HL-60/S4 treated with phorbol 12-myristate 13-acetate at 8.2 ng/mL for 4 days and 3 days (cell line): Measurements from ENCODE around the gene TMEM167A.
"Not testable (repeated sequence)": the region's sequence is repeated elsewhere in the genome, so short reads cannot be mapped to it uniquely, and the experiment has no call there.

ENCODE experiments used
- in situ Hi-C: fragments of 300-500 bp; cut with MboI; formaldehyde crosslinking; loops from 2 replicates; pipeline ENCODE4 v1.15.0; 2022; ENCODE audit warnings: low sequenced_read_pairs

TMEM167A gene

GRCh38 chr5:83092619-83093018 is 15.4 kb upstream of the TMEM167A start:
- in situ Hi-C loops: no loop called here

DNA sequence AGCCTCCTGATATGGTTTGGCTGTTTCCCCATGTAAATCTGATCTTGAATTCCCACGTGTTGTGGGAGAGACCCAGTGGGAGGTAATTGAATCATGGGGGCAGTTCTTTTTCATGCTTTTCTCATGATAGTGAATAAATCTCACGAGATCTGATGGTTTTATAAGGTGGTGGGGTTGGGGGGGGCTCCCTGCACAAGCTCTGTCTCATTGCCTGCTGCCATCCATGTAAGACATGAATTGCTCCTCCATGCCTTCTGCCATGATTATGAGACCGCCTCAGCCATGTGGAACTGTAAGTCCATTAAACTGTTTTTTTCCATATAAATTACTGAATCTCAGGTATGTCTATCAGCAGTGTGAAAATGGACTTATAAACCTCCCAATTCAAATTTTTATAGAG is 13.0 kb upstream of the TMEM167A start:
- in situ Hi-C loops: no loop called here

DNA sequence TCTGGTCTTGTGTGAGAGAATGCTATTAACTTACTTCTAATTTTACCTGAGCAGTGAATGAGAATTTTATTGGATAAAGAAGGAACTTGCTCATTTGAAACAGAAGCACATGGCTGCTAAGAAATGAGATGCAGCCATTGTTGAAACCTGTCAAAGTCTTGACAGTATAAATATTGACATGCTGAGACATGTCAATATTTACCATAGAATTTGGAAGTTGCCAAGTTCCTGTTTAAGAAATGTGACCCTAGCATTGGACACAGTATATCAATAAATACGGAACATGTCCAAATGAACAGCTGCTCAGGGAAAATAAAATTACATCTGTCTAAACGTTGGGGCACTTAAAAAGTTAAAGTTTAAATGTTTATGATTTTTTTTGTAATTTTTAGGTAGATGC is 7.9 kb upstream of the TMEM167A start:
- in situ Hi-C loops: no loop called here

GRCh38 chr5:83084336-83084735 is 7.1 kb upstream of the TMEM167A start:
- in situ Hi-C loops: no loop called here

GRCh38 chr5:83082750-83083149 is 5.6 kb upstream of the TMEM167A start:
- in situ Hi-C loops: no loop called here

GRCh38 chr5:83077662-83078261 is 568 bp upstream of the TMEM167A start:
- in situ Hi-C loops: no loop called here

GRCh38 chr5:83072966-83073365 is 4.2 kb downstream of the TMEM167A start:
- in situ Hi-C loops: no loop called here

DNA sequence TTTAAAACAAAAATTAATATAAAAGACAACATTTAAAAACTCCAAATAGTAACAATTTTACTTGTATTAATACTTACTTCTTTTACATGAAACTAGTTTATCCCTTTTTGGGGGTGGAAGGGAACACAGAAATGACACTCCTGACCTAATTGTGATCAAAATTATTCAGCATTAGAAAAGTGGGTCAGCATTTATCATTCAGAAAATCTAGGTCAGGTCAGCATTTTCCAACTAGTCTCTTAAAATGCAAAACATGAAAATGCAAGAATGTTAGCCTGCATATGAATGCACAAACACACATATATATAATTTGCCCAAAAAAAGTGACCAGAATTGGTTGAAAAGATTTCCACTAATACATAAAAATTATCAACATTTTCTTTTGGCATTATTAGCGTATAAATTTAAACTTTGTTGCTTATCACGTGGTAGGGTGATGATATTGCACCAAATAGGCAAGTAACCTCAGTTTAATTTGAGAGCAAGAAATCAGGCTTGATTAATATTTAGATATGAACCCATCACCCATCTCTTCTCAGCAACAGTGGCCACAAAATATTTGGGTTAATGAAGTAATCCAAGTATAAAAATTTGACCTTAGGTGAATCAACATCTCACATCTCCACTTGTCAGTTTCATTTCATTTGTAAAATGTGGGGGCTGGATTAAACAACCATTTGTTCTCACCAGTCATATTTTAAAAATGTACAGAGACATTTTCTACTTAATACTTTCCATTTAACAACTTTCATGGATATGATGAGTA is 5.7 kb downstream of the TMEM167A start:
- in situ Hi-C loops: no loop called here

DNA sequence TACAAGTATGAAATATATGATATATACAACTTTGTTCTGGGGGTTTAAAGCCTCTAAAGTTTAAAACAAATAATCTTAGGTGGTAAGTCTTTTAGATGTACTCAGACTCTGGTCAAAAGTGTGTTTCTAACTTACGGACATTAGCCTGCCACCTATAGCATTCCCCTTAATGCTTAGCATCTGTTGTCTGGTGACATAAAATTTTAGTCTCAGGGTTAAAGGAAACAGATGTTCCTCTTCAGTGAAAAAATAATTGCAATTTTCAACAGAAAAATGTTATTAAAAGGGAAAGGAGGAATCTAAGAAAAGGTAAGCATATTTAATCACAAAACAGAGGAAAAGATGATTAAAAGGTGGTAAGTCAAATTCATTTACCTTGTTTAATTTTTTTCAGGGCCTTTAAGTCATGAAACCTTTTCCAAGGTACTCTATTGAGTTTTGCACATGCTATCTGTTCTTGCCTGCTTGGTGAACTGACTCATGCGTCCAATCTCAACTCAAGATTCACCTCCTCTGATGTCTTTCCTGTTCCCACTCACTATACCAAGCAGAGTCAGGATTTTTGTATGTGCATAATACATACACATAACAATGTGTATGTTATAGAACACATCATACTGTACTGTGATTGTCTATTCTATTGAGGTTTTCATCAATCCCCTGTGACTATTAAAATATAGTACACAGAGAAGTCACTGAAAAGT is 7.9 kb downstream of the TMEM167A start:
- in situ Hi-C loops: no loop called here

GRCh38 chr5:83067377-83067776 is 9.8 kb downstream of the TMEM167A start:
- in situ Hi-C loops: not testable (repeated sequence)

DNA sequence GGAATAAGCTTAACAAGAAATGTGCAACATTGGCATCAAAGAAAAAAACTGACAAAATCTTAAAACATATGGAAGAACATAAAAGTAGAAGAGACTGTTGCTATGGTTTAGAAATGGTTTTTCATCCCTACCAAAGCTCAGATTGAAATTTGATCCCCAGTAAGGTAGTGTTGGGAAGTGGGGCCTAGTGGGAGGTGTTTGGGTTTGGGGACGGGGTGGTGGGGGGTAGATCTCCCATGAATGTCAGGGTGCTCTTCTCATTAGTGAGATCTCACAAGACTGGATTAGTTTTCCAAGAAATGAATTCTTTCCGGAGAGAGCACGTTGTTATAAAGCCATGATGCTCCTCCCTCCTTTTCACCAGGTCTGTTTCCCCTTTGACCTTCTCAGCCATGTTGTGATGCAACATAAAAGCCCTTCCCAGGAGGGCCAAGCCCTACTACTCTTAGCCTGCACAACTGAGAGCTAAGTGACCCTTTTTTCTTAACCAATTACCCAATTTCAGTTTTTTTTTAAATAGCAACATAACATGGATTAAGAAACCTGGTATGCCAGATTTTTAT is 10.6 kb downstream of the TMEM167A start:
- in situ Hi-C loops: no loop called here

GRCh38 chr5:83059341-83059740 is 17.9 kb downstream of the TMEM167A start:
- in situ Hi-C loops: no loop called here

- in situ Hi-C loops: no loop called here
Observed at GRCh38 chr5:83058726-83059125, 18.5 kb downstream of the TMEM167A start.

- in situ Hi-C loops: no loop called here
Observed at GRCh38 chr5:83055166-83055565, 22.0 kb downstream of the TMEM167A start.

DNA sequence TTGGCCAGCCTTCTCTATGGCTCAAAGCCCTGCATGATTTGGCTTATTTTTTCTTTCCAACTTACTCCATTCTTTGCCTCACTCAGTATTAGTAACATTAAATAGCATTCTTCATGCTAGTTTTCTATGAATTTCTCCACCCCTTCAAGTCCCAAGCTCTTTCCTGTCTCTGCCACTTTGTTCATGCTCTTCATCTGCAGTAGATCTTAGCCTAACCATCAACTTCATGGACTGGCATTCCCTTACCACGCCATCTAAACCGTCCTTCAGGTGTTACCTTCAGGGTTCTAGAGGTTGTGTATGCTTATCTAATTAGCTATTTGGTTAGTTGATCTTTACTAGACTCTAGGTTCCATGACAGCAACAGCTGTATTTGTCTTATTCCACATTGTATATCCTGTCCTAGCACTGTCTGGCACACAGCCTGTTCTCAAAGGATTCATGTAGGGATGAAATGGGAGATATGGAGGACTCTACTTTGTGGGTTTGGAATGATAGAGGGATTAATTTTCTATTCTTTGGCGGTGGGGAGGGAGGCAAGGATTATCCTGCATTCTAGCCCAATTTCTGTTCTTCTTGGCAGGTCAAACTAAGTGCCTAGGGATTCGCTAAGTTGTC is 26.4 kb downstream of the TMEM167A start:
- in situ Hi-C loops: no loop called here

DNA sequence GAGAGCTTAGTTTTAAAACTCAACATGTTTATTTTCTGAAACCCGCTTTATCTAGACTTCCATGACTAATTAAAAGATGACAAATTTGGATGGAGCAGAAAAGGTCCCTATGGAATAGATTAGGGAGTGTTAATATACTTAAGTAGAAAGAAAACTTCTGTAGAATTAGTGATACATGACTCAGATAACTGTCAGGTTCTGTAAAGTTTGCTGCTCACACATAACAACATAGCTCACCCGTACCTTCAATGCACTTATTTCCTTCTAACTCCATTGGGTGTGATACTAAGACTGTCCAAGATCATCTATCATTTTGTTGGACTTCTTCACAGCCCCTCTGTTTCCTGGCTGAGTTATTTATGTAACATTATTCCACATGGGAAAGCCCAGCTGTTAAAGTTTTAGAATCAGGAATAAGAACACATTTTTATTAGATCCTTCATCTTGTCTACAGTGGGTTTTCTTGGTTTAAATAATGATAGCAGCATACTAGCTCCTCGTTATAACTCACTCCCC is 27.8 kb downstream of the TMEM167A start:
- in situ Hi-C loops: no loop called here

GRCh38 chr5:83048811-83049210 is 28.4 kb downstream of the TMEM167A start:
- in situ Hi-C loops: no loop called here

DNA sequence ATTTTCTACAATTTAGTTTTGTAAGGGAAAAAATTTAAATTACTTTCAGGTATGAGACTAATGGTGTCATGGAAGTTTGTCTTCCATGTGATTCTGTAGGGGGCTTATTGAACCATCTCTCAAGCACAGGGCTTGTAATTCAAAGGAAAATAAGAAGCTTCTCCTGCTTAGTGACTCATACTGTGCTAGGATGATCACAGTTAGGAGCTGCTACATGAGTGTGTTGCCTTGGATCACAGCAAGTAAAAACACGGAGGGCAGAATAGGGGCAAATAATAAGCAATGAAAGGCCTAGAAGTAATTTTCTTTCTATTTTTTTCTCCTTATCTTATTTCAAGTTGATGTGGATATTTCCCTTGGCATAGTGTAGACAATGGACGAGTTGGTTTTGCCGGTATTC is 28.9 kb downstream of the TMEM167A start:
- in situ Hi-C loops: no loop called here

DNA sequence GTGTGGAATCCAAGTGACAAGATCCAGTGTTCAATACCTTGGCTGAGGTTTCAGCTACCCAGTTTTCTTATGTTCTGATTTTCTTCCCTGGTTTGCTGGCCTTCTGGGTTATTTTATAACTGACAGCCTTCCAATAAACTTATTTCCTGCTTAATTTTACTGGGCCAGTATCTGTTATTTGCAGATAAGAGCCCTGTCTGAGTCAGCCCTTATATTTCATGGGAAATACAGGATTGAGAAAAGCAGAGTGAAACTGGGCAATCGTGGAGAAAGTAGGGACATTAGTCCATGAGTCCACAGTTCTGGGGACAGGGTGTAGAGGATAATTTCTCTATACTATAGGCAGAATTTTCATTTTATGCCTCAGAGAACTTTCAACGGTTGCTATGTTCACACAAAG is 32.3 kb downstream of the TMEM167A start:
- in situ Hi-C loops: no loop called here

DNA sequence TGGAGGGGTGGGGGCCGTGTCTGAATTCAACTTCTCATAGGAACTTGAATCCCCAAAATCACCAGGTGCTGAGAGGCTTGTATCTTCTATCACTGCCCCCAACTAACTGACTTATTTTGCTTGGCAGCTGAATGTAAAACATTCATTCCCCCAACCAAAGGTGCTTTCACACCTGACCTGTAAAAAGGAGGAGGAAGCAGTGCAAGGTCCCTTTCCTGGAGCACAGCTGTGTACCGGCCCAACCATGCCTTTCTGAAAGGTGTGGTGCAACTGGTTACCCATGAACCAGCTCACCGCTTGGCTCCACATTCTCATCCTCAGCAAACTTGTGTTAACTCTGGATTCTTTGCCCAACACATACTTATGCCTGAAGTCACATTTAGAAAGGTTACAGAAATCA is 34.7 kb downstream of the TMEM167A start:
- in situ Hi-C loops: no loop called here

DNA sequence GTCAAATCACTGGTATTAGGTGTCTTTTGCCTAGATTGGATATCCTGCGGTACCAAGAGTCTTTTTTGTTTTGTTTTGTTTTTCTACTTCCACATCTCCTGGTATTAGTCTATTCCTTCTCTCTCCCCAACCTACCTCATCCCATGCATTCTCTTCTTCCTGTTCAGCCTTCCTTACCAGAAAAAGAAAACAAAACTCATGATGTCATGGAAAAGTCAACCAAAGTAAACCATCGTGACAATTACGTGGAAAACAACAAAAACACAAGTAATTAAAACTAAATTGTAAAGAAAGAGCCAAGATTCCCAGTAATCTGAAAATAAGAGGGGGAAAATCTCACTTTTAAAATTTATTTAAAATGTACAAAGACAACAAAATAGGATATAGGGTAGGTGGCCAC is 38.3 kb downstream of the TMEM167A start:
- in situ Hi-C loops: no loop called here
